ENCODE results near the gene DNMT3B.
"Not testable (repeated sequence)": the region's sequence is repeated elsewhere in the genome, so short reads cannot be mapped to it uniquely, and the experiment has no call there.

DNMT3B gene

DNA sequence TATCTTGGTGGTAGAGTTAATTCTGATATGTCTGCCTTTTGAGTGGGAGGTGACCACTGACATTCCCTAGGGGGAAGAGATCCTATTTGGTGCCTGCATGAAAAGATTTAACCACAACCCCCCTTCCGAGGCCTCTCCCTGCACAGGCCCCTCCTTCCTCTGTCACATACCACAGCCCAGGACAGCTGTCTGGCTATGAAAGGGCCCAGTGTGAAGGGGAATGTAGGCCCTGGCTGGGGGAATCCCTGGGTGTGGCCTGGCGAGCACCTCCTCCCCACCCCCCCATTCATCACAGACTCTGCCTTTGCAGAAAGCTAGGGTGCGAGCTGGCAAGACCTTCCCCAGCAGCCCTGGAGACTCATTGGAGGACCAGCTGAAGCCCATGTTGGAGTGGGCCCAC lies 30.1 kb downstream of the DNMT3B start:
- no peak for DNase-seq

DNA sequence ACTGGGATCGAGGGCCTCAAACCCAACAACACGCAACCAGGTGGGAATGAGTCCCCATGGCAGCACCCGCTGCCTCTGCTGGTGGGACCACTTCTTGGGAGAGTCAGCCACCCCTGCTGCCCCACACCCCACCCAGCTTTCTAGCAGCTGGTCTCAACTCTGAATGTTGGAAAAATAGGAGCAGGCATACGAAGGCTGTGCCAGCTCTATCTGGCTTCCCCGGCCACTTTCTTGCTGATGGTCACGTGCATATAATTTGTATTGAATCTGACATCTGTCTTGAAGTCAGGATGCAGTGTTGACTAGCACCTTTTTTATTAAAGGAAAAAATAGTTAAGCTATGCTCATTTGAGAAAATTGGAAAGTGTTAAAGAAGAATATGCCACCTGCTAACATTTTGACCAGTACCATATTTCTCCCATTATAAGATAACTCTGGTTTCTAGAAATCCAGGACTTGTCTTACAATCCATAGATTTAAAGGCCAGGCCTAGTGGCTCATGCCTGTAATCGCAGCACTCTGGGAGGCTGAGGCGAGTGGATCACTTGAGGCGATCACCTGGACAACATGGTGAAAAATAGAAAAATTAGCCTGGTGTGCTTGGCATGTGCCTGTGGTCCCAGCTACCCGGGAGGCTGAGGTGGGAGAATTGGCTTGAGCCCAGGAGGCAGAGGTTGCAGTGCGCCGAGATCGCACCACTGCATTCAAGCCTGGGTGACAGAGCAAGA lies 30.7 kb downstream of the DNMT3B start:
- no peak for DNase-seq

- DNase-seq, result no peak
Observed at GRCh38 chr20:32796383-32796948, 34.3 kb downstream of the DNMT3B start.

DNA sequence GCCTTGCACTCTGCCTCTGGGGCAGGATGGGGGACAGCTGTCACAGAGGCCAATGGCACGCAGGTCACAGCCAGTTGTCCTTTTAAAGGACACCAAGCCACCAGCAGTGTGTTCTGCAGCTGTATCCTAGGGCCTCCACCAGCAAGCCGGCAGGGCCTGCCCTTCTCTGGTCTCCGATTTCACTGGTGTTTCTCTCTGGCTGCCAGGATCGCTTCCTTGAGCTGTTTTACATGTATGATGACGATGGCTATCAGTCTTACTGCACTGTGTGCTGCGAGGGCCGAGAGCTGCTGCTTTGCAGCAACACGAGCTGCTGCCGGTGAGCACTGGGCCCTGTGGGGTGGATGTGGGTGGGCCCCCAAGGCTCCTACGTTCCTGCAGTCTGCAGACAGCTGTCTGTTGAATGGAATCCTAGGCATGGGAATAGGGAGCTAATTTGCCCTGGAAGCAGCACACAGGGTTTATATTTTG lies 34.8 kb downstream of the DNMT3B start:
- DNase-seq, result no peak

GRCh38 chr20:32797571-32797970 lies 35.4 kb downstream of the DNMT3B start:
- DNase-seq, result not testable (repeated sequence)

GRCh38 chr20:32798046-32798981 lies 36.1 kb downstream of the DNMT3B start:
- DNase-seq, result no peak

GRCh38 chr20:32803092-32803491 lies 40.9 kb downstream of the DNMT3B start:
- no peak for DNase-seq

DNA sequence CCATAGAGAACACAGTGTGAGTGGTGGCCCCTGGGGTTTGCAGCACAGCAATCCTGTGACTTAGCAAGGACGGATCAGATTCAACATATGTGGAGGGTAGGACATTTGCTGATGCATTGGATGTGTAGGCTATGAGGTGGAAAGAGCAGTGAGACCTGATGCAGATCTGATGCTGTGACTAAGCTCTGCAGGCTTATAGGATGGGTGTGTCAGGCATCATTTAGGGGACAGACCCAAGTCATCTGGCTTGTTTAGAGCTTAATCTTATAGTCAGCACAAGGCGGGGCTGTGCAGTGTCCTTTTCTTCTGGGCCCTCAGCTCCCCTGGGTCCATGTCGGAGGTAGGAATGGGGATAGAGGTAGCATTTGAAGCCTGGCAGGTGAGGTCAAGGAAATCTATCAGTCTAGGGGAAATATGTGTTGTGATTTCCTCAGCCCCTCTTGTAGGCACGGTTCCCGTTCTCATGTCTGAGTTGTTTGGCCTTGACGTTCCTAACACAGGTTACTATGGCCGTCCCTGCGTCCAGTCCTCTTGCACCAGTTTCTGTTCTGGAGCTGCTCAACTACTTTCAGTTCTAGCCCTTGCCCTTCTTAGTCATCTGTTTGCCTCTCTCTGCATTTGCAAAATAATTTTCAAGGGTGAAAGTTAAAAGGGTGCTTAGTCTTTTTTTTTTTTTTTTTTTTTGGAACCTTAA lies 42.0 kb downstream of the DNMT3B start:
- no peak for DNase-seq

GRCh38 chr20:32804817-32805216 lies 42.6 kb downstream of the DNMT3B start:
- DNase-seq, result no peak

- no peak for DNase-seq
Observed at GRCh38 chr20:32805721-32806120, 43.5 kb downstream of the DNMT3B start.

DNA sequence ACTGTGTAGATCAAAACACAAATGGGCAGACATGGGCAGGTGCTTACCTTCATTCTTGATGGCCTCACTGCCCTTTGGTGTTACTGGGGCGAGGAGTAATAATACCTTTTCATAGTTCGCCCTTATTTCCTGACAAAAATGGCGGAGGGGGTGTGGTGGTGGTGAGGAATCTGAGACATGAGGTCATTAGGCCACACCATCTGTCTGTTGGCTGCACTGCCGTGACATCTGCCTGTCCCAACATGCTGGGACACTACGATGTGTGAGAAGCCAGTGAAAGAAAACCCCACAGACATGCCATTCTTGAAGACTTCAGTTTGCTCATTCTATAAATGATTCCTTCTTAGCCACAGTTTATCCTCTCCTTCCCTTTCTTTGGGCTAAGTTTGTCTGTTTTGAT lies 44.2 kb downstream of the DNMT3B start:
- DNase-seq, result no peak

DNA sequence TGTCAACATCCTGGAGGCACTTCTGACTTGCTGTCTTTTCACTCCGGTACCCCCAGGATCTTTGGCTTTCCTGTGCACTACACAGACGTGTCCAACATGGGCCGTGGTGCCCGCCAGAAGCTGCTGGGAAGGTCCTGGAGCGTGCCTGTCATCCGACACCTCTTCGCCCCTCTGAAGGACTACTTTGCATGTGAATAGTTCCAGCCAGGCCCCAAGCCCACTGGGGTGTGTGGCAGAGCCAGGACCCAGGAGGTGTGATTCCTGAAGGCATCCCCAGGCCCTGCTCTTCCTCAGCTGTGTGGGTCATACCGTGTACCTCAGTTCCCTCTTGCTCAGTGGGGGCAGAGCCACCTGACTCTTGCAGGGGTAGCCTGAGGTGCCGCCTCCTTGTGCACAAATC lies 45.5 kb downstream of the DNMT3B start:
- no peak for DNase-seq

DNA sequence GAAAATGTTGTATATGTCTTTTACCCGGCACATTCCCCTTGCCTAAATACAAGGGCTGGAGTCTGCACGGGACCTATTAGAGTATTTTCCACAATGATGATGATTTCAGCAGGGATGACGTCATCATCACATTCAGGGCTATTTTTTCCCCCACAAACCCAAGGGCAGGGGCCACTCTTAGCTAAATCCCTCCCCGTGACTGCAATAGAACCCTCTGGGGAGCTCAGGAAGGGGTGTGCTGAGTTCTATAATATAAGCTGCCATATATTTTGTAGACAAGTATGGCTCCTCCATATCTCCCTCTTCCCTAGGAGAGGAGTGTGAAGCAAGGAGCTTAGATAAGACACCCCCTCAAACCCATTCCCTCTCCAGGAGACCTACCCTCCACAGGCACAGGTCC lies 46.3 kb downstream of the DNMT3B start:
- DNase-seq, result no peak

GRCh38 chr20:32809907-32810306 lies 47.7 kb downstream of the DNMT3B start:
- DNase-seq, result no peak

DNA sequence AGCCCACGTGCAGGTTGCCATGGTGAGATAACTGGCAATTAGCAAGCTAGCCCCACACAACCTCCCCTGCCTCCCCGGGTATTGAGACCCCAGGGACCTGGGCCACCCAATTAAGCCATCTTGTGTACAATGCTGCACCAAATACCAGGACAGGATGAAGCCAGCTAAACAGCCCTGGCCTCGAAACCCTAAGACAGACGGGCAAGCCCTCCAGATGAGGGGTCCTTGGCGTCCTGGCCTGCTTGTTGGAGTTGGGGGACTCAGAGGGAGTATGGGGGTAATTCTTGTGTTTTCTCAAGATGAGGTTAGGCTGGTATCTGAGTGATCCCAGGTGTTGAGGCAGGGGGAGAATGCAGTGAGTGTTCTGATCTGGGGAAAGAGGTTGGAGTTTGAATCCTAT lies 48.8 kb downstream of the DNMT3B start:
- DNase-seq, result no peak

GRCh38 chr20:32811886-32812285 lies 49.7 kb downstream of the DNMT3B start:
- DNase-seq, result no peak

DNA sequence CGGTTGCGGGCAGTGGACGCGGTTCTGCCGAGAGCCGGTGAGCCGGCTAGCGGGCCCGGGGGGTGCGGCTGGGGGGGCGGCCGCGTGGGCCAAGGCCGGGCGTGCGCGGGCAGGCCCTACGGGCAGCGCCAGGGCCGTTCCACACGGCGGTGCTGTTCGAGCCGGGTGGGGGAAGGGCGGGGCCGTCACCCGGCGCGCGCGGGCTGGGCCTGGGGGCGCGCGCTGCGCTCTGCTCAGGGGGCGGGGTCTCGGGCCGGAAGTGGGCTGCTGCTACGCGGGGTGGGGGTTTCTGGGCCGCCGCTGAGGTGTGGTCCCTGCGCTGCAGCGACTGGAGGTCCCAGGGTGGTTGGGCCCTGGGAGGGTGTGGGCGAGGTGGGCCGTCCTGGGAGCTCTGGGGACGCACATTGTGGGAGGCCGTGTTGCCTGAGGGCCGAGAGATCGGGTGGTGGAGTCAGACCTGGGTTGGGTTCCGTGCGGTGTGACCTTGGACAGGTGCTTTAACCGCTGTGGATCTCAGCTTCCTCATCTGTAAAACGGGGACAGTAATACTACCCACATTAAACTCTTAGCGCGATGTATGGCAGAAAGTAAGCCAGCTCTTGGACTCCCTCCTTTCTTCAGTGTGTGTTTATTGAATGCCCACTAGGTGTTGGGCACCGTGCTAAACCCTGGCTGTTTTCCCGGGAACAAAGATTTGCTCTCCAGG lies 58.0 kb downstream of the DNMT3B start:
- DNase-seq, result peak; percentile 67

GRCh38 chr20:32820698-32821377 lies 58.7 kb downstream of the DNMT3B start:
- DNase-seq, result no peak

- no peak for DNase-seq
Observed at GRCh38 chr20:32822225-32822624, 60.0 kb downstream of the DNMT3B start.

GRCh38 chr20:32823078-32823477 lies 60.9 kb downstream of the DNMT3B start:
- DNase-seq, result no peak

GRCh38 chr20:32823737-32824588 lies 61.8 kb downstream of the DNMT3B start:
- DNase-seq, result no peak

All from activated gamma-delta T cell treated with Interleukin-2 at 50 U/mL for 16 hours (primary cell).